ENCODE data around the gene BRD1. TPM values are rescaled to one million over a fixed set of nuclear protein-coding genes. Genes with fewer than 3 reads are reported as not detected.

The BRD1 gene
- total RNA-seq, 4 donors from 2014 or later, result 43.4 to 70.5 (median 50.3) TPM

- Histone ChIP-seq H3K36me3 (peaks cover 0 to 37% (median 15%) of the 10 kb centered on the region in 4 donors), H3K4me1 (peaks cover 33 to 46% (median 39%) of the 10 kb centered on the region in 4 donors), H3K27me3 (no peaks in the 10 kb centered on the region), H3K27ac (no peak overlapping the region), H3K4me3 (no peak overlapping the region), H3K9me3 (no peaks in the 10 kb centered on the region)
- 86 to 92% methylated on average over 14 to 35 of the region's 35 CpGs for WGBS, 2 donors (ENCODE audit: low coverage in 1 of 2)
- intact Hi-C loops (cut with DNase I; ENCODE audit: low total_unique reads) (no loop called here), in situ Hi-C loops (cut with MboI; ENCODE audit: low pct_ligation_motif_present in 1 of 4, low pct_unique_long_range_greater_than_20kb in 1 of 4, low sequenced_read_pairs in 3 of 4) (no loop called here)
- TF ChIP-seq EP300 (IDR thresholded peaks at IDR 0.05; ENCODE audit: low read depth), result no peak
- no peak for TF ChIP-seq POLR2A (IDR thresholded peaks at IDR 0.05)
- TF ChIP-seq POLR2AphosphoS5 (IDR thresholded peaks at IDR 0.05), result no peak
- DNase-seq, result no peak
Observed at GRCh38 chr22:49786976-49787706, 40.5 kb downstream of the BRD1 start.

- intact Hi-C loops (cut with DNase I; ENCODE audit: low total_unique reads) (no loop called here), in situ Hi-C loops (cut with MboI; ENCODE audit: low pct_ligation_motif_present in 1 of 4, low pct_unique_long_range_greater_than_20kb in 1 of 4, low sequenced_read_pairs in 3 of 4) (no loop called here)
- H3K9me3 ChIP-seq, result no peaks in the 10 kb centered on the region
- H3K36me3 ChIP-seq, result peaks cover 0 to 33% (median 18%) of the 10 kb centered on the region in 4 donors
- TF ChIP-seq POLR2AphosphoS5 (IDR thresholded peaks at IDR 0.05), result no peak
- no peak for TF ChIP-seq EP300 (IDR thresholded peaks at IDR 0.05; ENCODE audit: low read depth)
- TF ChIP-seq CTCF (IDR thresholded peaks at IDR 0.05), result no peak
- TF ChIP-seq POLR2A (IDR thresholded peaks at IDR 0.05), result no peak
- no peaks in the 10 kb centered on the region for H3K27me3 ChIP-seq
- WGBS, 2 donors (ENCODE audit: low coverage in 1 of 2), result 85 to 100% methylated on average over 1 to 19 of the region's 19 CpGs
- H3K27ac ChIP-seq, result no peak overlapping the region
- no peak for DNase-seq
- peaks cover 23 to 35% (median 30%) of the 10 kb centered on the region in 4 donors for H3K4me1 ChIP-seq
- no peak overlapping the region for H3K4me3 ChIP-seq
Observed at GRCh38 chr22:49785841-49786471, 41.7 kb downstream of the BRD1 start.

GRCh38 chr22:49785046-49785521 is 42.6 kb downstream of the BRD1 start:
- Histone ChIP-seq H3K4me3 (no peak overlapping the region), H3K27ac (no peak overlapping the region), H3K27me3 (no peaks in the 10 kb centered on the region), H3K4me1 (peaks cover 22 to 34% (median 23%) of the 10 kb centered on the region in 4 donors), H3K9me3 (no peaks in the 10 kb centered on the region), H3K36me3 (peaks cover 0 to 33% (median 18%) of the 10 kb centered on the region in 4 donors)
- no peak for DNase-seq
- TF ChIP-seq POLR2A (IDR thresholded peaks at IDR 0.05), result no peak
- no peak for TF ChIP-seq EP300 (IDR thresholded peaks at IDR 0.05; ENCODE audit: low read depth)
- no peak for TF ChIP-seq POLR2AphosphoS5 (IDR thresholded peaks at IDR 0.05)
- no peak for TF ChIP-seq CTCF (IDR thresholded peaks at IDR 0.05)
- intact Hi-C loops (cut with DNase I; ENCODE audit: low total_unique reads) (no loop called here), in situ Hi-C loops (cut with MboI; ENCODE audit: low pct_ligation_motif_present in 1 of 4, low pct_unique_long_range_greater_than_20kb in 1 of 4, low sequenced_read_pairs in 3 of 4) (no loop called here)
- 77 to 94% methylated on average over 2 to 27 of the region's 27 CpGs for WGBS, 2 donors (ENCODE audit: low coverage in 1 of 2)

GRCh38 chr22:49784630-49784971 is 43.1 kb downstream of the BRD1 start:
- Histone ChIP-seq H3K27ac (no peak overlapping the region), H3K27me3 (no peaks in the 10 kb centered on the region), H3K4me3 (no peak overlapping the region), H3K9me3 (no peaks in the 10 kb centered on the region), H3K36me3 (peaks cover 0 to 33% (median 18%) of the 10 kb centered on the region in 4 donors), H3K4me1 (peaks cover 17 to 29% (median 18%) of the 10 kb centered on the region in 4 donors)
- WGBS, 2 donors (ENCODE audit: low coverage in 1 of 2), result 80 to 83% methylated on average over 1 to 15 of the region's 15 CpGs
- no peak for DNase-seq
- intact Hi-C loops (cut with DNase I; ENCODE audit: low total_unique reads), result no loop called here
- in situ Hi-C loops (cut with MboI; ENCODE audit: low pct_ligation_motif_present in 1 of 4, low pct_unique_long_range_greater_than_20kb in 1 of 4, low sequenced_read_pairs in 3 of 4), result no loop called here
- no peak for TF ChIP-seq EP300 (IDR thresholded peaks at IDR 0.05; ENCODE audit: low read depth)

GRCh38 chr22:49783926-49784629 is 43.6 kb downstream of the BRD1 start:
- DNase-seq, result no peak
- no peak overlapping the region for H3K4me3 ChIP-seq
- H3K9me3 ChIP-seq, result no peaks in the 10 kb centered on the region
- peaks cover 0 to 33% (median 18%) of the 10 kb centered on the region in 4 donors for H3K36me3 ChIP-seq
- no peak overlapping the region for H3K27ac ChIP-seq
- H3K27me3 ChIP-seq, result no peaks in the 10 kb centered on the region
- 90 to 95% methylated on average over 4 to 46 of the region's 47 CpGs for WGBS, 2 donors (ENCODE audit: low coverage in 1 of 2)
- TF ChIP-seq CTCF (IDR thresholded peaks at IDR 0.05) (no peak), POLR2AphosphoS5 (IDR thresholded peaks at IDR 0.05) (no peak), POLR2A (IDR thresholded peaks at IDR 0.05) (no peak), EP300 (IDR thresholded peaks at IDR 0.05; ENCODE audit: low read depth) (no peak)
- in situ Hi-C loops (cut with MboI; ENCODE audit: low pct_ligation_motif_present in 1 of 4, low pct_unique_long_range_greater_than_20kb in 1 of 4, low sequenced_read_pairs in 3 of 4), result no loop called here
- intact Hi-C loops (cut with DNase I; ENCODE audit: low total_unique reads), result no loop called here
- H3K4me1 ChIP-seq, result peaks cover 12 to 23% (median 13%) of the 10 kb centered on the region in 4 donors

Measured in transverse colon (tissue), 4 donors.